Activated gamma-delta T cell treated with Interleukin-2 at 50 U/mL for 16 hours (primary cell): Measurements from ENCODE around the gene GADD45G.

ENCODE experiments used
- DNase-seq: peaks from one replicate; pipeline ENCODE4 v3.0.0-alpha.2; 2020

GADD45G gene

DNA sequence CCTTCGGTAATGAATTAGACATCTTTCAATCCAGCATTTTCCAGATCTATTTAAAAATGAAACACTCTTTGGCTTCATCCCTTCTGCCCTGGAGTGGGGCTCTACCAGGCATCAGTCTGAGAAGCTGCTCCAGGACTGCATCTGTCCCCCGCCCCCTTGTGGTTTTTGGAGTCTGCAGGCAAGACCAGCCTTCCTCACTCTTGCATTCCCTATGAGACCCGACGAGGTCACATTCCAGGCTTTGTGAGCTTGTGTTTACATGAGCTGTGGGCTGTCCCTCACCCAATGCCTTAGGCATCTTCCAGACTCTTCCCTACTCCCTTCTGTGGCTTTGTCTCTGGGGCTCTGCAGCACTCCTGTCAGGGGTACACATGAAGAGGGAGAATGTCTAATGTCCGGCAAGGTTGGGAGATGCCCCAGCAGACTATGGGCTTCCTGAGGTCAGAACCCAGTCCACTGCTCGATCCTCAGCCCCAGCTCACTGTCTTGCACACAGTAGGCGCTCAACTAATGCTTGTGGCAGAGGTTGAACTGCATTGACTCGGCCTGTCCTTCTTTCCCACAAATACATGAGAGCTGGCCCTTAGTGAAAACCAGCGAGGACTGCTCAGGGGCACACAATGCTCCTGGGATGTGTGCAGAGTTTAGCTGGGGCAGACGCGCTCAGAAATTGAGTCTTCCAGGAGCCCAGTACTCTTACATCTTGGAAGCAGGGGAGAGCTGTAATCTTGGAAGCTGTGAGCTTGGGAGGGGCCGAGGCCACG, 11.7 kb upstream of the GADD45G start:
- no peak for DNase-seq

GRCh38 chr9:89593727-89594427, 10.9 kb upstream of the GADD45G start:
- peak; percentile 55 for DNase-seq

DNA sequence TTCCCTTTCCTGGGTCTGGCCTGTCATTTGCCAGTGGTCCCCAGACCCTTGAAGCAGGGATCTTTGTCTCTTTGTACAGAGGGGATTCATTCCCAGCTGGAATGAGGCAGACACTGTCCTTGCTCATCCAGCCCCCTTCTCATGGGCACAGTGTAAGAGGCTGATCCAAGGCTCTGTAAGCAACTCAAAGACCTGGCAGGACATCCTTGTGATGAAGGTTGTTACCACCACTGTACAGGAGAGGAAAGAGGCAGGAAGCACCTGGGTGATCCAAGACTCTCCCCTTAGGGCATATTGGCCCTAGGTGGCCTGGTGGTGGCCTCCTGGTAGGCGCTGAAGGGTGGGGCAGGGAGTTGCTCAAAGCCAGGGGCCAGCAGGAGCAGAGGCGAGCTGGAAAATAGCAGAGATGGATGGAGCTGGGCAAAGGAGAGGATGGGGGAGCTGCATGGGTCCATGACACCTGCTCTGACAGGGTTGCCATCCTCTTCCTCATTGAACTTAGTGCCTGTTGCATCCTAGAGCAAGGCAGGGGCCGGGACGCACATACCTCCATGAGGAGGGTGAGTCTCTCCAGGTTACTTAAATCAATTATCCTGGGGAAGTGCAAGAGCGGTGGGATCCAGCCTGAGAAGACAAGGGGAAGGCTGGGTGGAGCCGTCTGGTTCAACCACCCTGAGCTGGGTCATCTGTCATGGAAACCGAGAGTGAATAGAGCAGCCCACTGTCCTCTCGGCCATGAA, 9.8 kb upstream of the GADD45G start:
- DNase-seq, result no peak

DNA sequence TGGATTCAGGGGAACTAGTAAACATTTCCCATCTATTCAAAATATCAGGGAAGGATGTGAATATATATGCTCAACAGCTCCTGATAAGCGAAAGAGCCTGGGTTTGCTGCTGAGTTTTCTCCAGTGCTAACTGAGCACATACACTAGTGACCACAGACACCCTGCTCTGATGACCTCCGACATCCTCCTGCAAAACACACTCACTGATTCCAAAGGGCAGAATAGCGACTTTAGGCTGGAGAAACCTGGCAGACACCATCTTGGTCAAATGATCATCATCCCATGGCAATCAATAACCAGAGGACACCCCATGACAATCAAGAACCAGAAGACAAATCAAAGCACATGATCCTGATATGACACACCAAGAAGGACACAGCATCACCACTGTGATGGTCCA, 9.2 kb upstream of the GADD45G start:
- DNase-seq, result no peak

GRCh38 chr9:89596937-89597555, 7.8 kb upstream of the GADD45G start:
- no peak for DNase-seq

GRCh38 chr9:89597711-89598362, 7.0 kb upstream of the GADD45G start:
- peak; percentile 30 for DNase-seq

- no peak for DNase-seq
These were observed 6.5 kb upstream of the GADD45G start for GRCh38 chr9:89598363-89598713.

DNA sequence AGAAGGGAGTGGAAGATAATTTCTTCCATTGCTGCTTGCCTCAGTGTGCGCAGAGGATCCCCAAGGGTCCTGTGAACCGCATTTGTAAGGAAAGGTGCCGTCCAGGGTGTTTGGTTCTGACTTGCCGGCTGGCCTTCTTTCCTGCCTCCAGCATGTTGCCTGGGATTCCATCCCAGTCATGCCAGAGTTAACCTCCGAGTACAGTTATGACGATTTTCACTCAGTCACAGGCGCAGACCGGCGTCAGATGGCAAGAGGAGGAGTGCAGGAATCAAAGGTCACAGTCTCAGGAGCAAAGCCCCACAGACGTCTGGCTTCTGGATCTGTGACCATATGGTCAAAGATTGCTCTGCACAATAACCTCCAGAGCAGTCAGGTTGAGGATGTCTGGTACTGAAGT, 5.9 kb upstream of the GADD45G start:
- DNase-seq, result no peak

- DNase-seq, result no peak
These were observed 4.0 kb upstream of the GADD45G start for GRCh38 chr9:89600831-89601230.

GRCh38 chr9:89601306-89601705, 3.5 kb upstream of the GADD45G start:
- no peak for DNase-seq

DNA sequence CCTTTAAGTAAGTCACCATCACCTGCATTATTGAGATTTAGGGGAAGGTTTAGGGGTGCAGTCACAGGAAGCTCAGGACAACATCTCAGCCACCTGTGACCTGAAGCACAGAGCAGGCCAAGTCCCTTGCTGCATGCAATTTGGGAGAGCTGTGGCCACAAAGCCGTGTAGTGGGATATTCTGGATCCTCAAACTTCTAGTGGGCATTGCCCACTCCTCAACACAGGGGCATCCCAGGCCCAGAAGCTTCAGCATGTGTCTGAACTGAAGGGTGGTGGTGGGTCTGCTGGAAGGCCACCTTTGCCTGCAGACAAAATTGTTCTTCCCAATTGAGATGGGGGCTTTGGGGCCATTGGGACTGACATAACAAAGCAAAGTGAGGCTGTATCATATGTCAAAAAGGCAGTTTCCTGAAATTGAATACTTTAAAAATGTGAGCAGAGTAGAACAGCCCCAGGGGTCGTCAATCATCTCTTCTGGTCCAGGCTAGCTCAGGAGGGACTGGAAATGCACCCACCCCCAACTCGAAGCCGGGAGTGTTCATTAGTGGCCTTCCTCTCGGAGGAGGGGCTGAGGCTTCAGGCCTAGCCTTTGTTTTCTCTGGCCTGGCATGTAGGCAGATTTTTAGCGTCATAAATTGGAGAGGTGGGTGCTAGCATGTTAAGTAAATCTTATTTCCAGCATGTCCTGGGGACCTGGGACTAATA, 2.8 kb upstream of the GADD45G start:
- DNase-seq, result no peak

DNA sequence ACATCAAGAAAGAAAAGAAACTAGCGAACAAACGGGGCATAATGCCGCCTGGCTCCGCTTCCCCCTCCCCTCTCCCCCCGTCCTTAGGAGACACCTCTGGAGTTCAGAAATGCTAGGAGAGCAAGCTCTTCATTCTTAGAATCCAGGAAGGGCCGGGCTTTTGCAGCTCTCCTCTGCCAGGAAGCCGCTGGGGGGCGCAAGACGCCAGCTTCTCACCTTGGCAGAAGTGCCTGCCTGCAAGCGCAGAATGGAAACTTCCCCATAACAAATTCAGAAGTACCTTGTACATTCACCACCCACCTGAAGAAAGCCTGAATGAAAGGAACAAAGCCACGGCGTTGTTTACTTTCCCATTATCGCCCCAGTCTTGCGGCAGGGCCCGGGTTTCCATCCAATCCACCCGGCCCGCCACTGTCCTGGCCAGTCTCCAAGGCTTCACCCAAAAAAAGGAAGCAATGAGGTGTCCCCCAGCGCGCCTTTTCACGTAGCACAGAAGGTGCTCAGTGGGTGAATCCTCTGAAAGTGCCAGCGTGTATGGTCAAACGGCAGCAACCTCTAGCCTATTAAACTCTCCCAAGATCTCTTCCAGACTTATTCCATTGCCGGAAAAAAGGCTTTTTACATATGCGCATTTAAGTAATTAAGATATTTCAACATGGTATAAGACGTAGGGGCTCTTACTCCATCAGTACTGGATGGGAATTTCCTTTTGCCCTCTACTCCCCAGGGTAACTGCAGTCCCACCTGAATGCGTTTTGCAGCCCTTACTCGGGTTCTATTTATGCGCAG, 1.6 kb upstream of the GADD45G start:
- DNase-seq, result peak; percentile 82

GRCh38 chr9:89603767-89604665, 796 bp upstream of the GADD45G start:
- no peak for DNase-seq

- DNase-seq, result peak; percentile 43
These were observed 745 bp downstream of the GADD45G start for GRCh38 chr9:89605465-89606048.

GRCh38 chr9:89606049-89606623, 1.3 kb downstream of the GADD45G start:
- DNase-seq, result peak; percentile 21

DNA sequence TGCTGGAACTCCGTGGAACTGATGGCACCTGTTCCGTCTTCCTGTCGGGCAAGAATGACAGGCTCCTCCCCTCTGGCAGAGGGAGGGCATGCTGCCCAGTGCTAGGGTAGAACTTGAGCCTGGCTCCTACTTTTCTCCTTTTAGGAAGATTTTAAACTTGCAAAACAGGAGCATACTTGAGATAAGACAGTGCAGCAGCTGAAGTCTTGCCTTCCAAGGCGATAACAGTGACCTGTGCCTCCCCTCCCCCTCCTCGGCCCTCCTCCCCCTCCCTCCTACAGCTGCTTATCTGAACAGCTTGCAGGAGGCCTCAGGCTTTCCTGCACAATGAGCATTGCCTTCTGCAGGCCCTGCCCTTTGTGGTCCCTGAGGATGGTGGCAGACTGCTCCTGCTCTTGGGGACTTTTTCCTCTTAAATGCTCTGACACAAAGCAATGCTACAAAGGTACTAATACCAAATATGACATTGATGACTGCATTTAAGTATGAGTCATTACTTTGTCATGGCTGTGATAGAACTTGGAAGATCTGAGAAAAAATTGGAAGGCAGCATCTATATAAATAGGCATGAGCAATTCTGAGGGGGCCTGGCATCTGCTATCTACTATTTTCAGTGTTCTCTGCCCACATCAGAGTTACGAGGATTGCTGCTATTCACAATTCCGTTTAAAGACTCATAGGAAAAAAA, 2.0 kb downstream of the GADD45G start:
- no peak for DNase-seq

GRCh38 chr9:89608641-89609335, 4.0 kb downstream of the GADD45G start:
- DNase-seq, result no peak

- DNase-seq, result no peak
These were observed 4.7 kb downstream of the GADD45G start for GRCh38 chr9:89609426-89610006.
